Right kidney (tissue), 1 donor: ENCODE data around the gene ASTE1.
"Not testable (repeated sequence)": the region's sequence is repeated elsewhere in the genome, so short reads cannot be mapped to it uniquely, and the experiment has no call there.

ENCODE experiments used
- DNase-seq: peaks from one replicate; pipeline ENCODE4 v3.0.0-alpha.2; 2016

Gene ASTE1

DNA sequence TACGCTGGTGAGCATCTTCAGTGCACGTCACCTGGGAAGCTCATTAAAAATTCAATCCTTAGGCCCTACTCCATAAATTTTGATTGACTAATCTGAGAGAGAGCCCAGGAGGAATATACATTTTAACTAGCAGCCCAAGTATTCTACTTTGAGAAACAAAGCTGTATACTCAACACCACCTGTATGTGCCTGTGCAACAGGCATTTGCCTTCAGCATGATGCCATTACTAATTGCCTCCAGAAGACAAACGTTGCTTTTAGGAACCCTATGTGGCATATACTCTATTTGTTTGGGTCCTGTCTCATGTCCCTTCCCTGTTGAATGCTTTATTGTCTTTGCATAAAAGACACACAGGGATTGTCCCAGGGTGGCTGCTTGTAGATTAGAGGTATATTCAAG lies 7.7 kb downstream of the ASTE1 start:
- DNase-seq, result no peak

DNA sequence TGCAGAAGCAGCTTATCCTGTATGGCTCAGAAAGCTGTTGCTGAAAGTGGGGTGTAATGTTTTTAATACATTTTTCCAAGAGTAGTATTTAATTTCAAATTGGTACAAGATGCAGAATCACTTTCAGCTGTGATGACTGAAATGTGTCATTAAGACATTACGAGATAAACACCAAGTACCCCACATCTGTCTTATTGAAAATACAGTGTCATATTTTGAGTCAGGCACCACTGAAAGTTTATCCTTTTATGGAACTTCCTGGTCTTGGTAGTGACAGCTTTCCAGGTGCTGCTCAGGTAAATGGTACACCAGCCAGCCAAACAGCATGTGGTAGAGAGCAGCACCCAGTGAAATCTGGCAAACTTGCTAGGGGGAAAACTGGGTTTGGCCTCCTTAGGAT lies 16.9 kb downstream of the ASTE1 start:
- no peak for DNase-seq

DNA sequence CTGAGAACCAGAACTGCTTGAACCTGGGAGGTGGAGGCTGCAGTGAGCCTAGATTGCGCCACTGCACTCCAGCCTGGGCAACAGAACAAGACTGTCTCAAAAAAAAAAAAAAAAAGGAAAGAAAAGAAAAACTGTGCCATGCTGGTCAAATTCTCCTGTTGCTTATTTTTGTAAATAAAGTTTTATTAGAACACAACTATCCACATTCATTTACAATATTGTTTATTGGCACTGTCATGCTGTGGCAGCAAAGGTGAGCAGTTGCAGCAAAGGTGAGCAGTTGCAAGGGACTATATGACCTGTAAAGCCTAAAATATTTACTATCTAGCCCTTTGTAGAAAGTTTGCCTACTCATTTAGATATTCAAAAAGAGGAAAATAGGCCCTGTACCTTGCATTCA lies 18.3 kb downstream of the ASTE1 start:
- no peak for DNase-seq

DNA sequence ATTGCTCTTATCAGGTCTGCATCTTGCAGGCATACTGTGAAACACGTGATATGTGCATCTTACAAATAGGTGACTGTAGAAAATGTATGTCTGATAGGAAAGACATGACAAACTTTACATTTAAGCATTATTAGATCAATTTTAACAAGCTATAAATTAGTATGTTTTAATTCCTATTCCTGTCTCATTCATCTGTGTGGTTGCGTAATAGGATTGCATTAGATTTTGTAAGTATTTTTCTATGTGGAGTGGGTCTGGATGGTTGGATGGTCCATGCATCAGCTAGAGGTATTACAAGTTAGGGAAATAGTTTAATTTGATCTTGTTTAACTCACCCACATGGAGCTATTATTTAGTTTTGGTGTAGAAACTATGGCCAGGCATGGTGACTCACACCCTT lies 18.8 kb downstream of the ASTE1 start:
- DNase-seq, result no peak

DNA sequence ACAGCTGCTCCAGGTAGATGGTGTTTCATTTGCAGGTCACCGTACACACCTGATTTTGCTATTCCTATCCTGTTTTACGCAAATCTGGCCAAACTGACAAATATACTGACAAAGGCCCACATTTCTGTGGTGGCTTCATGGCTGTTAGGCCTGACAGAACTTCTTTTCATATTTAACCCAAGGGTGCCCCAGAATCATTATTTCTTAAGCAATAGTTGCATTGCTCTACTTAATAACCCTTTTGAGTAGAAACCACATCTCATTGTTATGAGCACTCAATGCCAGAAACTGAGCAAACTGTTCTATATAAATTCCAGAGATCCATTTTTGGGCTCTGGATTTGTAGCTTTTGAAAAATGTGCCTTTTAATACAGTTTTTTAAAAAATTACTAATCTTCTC lies 19.4 kb downstream of the ASTE1 start:
- DNase-seq, result no peak

DNA sequence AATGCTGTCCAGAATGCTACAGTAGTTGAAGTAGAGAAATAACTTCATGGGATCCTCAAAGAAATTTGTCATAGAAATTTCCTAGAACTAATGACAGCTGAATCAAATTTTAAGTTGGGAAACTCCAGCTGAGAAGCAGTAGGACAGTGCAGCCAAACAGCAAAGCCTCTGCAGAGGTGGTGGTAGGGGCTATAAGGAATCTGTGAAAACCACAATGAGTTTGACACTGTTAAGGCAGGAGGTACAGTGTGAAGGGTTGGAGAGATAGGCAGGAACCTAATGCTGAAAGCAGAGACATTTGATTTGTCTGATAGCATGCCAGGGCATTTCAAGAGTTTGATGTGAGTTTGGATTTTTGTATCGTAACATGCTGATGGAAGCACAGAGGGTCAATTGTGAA lies 22.0 kb downstream of the ASTE1 start:
- no peak for DNase-seq

DNA sequence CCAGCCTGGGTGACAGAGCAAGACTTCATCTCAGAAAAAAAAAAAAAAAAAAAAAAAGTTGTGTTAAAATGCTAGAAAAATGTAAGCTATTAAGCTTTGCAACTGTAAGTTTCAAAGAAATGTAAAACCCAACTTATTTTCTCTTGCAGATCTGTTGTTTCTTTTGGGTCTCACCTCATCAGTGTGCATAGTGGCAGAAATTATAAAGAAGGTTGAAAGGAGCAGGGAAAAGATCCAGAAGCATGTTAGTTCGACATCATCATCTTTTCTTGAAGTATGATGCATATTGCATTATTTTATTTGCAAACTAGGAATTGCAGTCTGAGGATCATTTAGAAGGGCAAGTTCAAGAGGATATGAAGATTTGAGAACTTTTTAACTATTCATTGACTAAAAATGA lies 25.6 kb downstream of the ASTE1 start:
- DNase-seq, result no peak

DNA sequence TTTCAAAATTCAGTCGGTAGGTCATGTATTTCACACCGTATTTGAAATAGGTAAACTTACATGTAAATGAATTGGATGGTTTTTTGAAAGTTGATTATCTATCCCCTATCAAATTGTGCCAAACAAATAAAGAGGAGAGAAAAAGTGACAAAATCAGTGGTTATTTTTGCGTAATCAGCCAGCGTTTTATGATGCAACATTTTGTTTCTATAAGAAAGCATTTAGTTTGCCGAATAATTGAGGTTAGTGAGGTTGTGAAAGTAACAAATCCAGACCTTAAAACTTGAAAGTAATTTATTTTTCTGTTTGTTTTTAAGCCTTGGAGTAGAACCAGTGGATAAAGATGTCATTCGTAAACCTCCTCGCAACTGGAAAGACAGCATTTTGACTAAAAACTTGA lies 29.3 kb downstream of the ASTE1 start:
- DNase-seq, result no peak

DNA sequence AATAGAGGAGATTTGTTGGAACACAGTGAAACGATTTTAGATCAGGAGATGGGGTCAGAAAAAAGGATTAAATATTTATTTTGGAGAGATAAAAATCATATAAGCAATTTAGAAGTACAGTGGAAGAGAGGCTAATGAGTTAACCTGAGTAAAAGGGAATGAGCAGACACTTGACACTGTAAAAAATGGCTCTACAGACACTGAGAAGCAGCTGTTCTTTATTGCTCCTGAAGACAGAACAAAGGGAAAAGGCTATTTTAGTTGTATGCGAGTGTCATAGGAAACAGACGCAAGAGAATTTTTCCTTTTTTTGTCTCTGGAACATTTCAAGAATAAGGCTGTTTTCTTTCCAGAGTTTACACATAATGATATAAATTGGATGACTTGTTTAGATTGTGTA lies 34.3 kb downstream of the ASTE1 start:
- no peak for DNase-seq

DNA sequence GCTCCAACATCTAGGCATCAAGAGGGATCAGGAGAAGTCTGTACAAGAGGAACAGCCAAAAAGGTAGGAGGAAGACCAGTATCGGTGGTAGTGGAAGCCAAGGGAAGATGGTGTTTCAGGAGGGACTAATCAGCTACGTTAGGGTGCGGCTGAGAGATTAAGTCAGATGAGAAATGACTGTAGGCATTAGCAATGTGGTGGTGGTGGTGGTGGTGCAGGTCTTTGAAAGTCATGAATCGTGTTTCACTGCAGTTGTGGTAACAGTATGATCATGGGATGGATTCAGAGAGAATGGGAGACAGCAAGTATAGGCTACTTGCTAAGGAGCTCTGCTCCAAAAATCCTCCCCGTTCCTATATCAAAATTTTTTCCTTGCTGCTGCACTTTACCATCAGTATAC lies 35.5 kb downstream of the ASTE1 start:
- no peak for DNase-seq

DNA sequence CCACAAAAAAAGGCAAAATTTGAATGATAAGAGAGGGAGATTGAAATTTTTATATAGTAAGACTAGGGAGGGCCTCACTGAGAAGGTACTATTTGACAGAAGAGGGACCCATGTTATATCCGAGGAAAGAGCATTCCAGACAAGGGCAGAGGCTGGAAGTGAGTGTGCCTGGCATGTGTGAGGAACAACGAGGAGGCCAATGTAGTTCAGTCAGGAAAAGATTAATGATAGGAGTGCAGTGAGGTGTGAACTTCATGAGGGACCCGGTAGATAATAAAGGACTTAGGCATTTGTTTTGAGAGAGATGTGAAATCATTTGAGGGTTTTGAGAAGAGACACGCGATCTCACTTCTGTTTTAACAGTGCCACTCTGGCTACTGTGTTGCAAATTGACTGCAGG lies 36.3 kb downstream of the ASTE1 start:
- no peak for DNase-seq

DNA sequence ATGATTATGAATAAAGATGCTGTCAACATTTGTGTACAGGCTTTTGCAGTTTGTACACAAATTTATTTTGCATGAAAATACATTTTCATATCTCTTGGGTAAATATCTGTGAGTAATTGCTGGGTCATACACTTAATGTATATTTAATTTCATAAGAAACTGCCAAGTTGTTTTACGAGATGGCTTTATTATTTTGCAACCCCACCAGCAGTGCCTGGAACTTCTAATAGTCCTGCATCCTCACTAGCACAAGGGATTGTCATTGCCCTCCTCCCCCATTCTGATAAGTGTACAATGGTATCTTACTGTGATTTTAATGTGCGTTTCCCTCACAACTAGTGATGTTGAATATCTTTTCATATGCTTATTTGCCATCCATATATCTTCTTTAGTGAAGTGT lies 45.2 kb downstream of the ASTE1 start:
- DNase-seq, result no peak

DNA sequence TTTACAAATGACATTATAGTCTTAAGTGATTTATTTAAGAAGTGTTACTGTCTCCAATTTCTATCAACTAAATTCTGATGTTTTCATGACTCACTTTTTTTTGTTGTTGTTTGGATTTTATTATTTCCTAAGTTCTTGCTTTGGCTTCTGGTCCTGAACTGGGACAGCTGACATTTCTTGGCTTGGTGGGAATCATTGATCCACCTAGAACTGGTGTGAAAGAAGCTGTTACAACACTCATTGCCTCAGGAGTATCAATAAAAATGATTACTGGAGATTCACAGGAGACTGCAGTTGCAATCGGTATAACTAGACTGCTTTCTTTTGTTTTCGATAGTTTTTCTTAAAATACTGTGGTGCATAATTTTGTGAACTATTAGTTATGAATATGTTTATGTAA lies 47.5 kb downstream of the ASTE1 start:
- no peak for DNase-seq

DNA sequence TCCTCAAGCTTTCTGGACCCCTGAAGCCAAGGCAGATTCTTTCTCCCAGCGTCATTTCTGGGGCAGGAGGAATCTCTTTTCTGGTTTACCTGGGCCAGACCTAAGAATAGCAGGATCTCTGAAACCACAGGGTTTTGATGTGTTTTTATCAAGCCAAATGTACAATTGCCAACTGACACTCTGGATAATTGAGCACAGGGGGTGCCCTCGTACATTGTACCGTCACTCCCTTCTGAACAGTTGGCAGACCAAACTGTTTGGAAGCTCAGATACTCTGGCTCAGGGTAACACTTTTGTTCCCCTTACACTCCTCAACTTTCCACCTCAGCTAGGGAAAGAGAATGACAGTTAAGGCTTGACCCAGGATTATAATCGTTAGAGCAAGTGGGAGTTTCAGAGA lies 49.9 kb downstream of the ASTE1 start:
- no peak for DNase-seq

DNA sequence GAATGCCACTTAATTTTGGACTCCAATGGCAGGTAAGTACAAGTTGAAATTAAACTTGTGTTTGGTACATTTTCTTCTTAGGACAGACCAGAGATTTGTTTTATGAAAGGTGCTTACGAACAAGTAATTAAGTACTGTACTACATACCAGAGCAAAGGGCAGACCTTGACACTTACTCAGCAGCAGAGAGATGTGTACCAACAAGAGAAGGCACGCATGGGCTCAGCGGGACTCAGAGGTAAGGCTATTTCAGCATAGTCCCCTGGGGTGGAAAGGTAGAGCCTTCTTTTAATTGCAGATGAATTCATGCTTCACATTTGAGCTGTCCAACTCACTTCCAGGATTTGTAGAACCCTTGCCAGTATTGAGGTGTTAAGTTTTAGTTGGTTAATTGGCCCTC lies 51.4 kb downstream of the ASTE1 start:
- DNase-seq, result no peak

DNA sequence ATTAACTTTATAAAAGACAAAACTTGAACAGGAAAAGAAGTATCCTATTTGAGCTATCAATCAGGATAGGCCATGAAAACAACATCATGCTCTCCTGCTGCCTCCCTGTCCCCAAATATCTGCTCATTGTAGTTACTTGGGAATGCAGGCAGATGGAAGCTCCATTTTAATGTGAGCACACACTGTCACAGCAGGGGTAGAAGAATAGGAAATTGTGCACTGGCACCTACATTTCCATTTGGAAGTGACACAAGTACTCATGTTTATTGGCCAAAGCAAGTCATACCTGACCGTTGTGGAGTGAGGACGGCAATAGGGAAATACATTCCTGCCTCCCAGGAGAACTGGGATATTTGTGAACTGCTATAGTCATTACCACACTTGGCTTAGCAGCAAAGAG lies 52.4 kb downstream of the ASTE1 start:
- DNase-seq, result no peak

DNA sequence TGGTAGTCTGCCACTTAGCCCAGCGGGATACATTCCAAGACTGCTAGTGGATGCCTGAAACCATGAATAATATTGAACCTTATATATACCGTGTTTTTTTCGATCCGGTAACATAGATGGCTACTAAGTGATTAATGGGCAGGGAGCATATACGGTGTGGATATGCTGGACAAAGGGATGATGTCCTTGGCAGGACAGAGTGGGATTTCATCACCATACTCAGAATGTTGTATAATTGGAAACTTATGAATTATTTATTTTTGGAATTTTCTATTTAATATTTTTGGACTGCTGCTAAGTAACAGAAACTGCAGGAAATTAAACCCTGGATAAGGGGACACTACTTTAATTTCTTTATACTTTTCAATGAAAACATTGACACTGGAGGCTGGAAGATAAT lies 53.2 kb downstream of the ASTE1 start:
- no peak for DNase-seq

DNA sequence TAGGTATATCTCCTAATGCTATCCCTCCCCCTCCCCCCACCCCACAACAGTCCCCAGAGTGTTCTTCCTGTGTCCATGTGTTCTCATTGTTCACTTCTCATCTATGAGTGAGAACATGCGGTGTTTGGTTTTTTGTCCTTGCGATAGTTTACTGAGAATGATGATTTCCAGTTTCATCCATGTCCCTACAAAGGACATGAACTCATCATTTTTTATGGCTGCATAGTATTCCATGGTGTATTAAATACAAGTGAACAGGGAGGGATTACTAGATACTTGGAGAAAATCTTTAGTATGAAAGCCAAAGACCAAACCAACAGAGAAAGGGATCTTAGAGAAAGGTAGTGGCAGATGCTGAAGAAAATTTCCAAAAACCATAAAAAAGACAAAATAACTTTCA lies 54.0 kb downstream of the ASTE1 start:
- DNase-seq, result not testable (repeated sequence)

DNA sequence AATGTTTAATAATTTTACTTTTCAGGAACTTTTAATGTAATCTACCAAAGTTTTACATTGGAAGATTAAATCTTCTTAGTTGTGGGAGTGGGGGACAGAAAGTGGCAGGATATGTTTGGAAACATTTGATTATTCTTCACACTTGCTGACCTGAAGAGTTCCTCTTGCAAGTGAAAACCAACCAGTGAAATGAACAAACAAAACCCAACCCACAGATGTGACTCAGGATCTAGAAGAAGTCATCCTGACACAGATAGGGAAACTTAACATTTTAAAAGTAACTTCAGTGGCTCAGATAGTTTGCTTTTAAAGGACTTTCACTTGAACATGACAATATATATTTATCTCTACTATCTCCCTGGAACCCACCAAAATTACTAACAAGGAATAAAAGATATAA lies 55.4 kb downstream of the ASTE1 start:
- no peak for DNase-seq

DNA sequence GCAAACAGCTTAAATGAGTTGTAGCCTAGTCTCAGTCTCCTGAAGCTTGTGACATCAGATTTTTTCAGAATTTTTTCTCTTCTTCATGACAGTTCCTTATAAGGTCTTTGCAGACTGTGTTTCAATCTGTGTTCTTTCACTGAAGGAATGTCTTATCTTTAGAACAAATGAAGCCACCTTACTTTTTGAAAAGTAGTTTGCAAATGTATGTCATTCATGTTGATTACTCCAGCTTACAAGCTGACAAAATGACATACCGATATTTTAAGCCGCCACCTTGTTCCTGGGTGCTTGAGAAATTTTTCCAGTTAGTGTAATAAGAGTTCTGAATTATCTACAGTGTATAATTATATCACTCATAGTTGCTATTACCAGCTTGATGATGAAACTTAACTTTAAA lies 57.0 kb downstream of the ASTE1 start:
- DNase-seq, result no peak

DNA sequence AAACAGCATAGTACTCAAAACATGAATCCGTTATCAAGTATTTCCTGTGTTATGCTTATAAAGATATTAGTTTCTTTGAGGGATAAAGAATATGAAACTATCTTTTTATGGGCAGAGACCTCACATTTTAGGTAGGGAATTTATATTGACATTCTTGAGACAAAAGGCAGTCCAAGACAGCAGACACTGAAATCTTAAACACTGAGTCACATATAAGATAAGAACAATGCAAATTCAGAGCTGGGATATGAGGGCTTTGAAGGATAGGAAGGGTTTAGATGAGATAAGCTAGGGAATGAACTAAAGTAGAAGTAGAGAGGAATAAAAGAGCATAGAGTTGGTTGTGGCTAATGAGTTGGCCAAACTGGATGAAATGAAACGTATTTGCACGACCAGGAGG lies 58.4 kb downstream of the ASTE1 start:
- DNase-seq, result no peak

DNA sequence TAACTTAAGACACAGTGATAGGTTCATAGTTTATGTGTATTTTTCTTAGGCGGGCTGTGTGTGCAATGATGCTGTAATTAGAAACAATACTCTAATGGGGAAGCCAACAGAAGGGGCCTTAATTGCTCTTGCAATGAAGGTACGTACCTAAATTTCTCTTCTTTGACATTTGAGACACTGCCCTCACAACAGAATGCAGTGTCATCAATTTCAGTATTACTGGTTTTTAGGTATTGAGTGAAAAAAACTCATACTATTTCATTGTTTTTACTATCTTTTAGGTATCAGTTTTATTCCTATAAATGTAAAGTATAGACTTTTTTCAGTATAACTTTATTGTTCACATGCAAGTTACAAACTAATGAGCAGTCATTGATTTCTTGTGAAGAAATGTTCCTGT lies 59.3 kb downstream of the ASTE1 start:
- DNase-seq, result no peak

DNA sequence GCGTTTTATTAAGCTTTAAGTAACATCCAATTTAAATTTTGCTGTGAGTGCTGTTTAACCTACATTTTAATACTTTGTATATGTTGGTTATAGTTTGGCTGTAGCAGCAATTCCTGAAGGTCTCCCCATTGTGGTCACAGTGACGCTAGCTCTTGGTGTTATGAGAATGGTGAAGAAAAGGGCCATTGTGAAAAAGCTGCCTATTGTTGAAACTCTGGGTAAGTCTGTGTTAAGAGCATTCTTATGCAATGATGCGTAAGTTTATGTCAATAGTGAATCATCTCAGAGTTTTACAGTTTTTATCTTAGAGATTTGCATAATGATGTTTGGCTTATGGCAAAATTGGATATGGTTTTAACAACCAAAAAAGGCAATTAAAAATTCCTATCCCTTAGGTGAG lies 62.7 kb downstream of the ASTE1 start:
- DNase-seq, result no peak
